ENCODE results near the gene SORCS2.

Gene SORCS2

GRCh38 chr4:7472442-7473013, 280.2 kb downstream of the SORCS2 start:
- DNase-seq (ENCODE audit: extremely low spot score), result no peak
- TF ChIP-seq CTCF (IDR thresholded peaks at IDR 0.05; ENCODE audit: control extremely low read depth, extremely low read depth, low read depth, missing control alignments), result no peak
- POLR2A ChIA-PET, result no interaction called here
- CTCF ChIA-PET, result no interaction called here

DNA sequence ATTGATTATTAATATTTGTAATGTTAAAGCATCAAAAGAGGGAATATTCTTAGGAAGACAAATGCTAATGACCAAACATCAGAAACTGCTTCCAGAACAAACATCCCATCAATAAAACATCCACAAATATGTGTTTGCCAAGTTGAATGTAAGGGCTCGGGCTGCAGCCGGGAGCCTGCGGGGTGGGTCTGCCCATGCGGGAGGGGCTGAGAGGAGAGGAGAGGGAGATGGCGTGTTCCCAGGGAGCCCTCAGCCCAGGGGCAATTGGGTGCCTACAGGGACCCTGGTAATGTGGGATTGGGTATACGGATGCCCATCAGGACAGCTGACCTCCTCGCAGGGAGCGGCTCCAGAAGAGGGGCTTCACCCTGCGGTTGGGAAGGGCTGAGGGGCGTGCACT, 280.7 kb downstream of the SORCS2 start:
- CTCF ChIA-PET, result no interaction called here
- DNase-seq (ENCODE audit: extremely low spot score), result no peak
- POLR2A ChIA-PET, result no interaction called here
- no peak for TF ChIP-seq CTCF (IDR thresholded peaks at IDR 0.05; ENCODE audit: control extremely low read depth, extremely low read depth, low read depth, missing control alignments)

GRCh38 chr4:7474320-7474719, 282.0 kb downstream of the SORCS2 start:
- no peak for TF ChIP-seq CTCF (IDR thresholded peaks at IDR 0.05; ENCODE audit: control extremely low read depth, extremely low read depth, low read depth, missing control alignments)
- CTCF ChIA-PET, result no interaction called here
- POLR2A ChIA-PET, result no interaction called here
- no peak for DNase-seq (ENCODE audit: extremely low spot score)

GRCh38 chr4:7475207-7475606, 282.9 kb downstream of the SORCS2 start:
- ChIA-PET CTCF (no interaction called here), POLR2A (no interaction called here)
- no peak for TF ChIP-seq CTCF (IDR thresholded peaks at IDR 0.05; ENCODE audit: control extremely low read depth, extremely low read depth, low read depth, missing control alignments)
- DNase-seq (ENCODE audit: extremely low spot score), result no peak

GRCh38 chr4:7476820-7477219, 284.5 kb downstream of the SORCS2 start:
- TF ChIP-seq CTCF (IDR thresholded peaks at IDR 0.05; ENCODE audit: control extremely low read depth, extremely low read depth, low read depth, missing control alignments), result no peak
- no peak for DNase-seq (ENCODE audit: extremely low spot score)
- CTCF ChIA-PET, result no interaction called here
- POLR2A ChIA-PET, result no interaction called here

DNA sequence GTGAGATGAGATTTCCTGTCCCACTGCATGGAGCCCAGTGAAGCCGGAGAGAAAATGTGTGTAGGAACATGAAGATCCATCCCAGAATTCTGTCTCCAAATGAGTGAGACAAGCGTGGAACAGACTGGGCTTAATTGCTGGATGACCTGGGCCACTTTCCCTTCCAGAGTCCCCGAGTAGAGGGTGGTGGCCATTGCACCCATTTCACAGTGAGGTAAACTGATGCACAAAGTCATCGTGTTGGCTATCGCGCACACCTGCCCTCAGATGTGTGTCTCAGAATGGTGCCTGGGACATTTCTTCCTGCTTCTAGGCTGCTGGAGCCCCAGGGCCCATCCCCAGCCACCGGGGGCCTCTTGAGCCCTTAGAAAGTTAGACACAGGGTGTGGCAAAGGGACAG, 285.4 kb downstream of the SORCS2 start:
- CTCF ChIA-PET, result no interaction called here
- POLR2A ChIA-PET, result no interaction called here
- no peak for DNase-seq (ENCODE audit: extremely low spot score)
- no peak for TF ChIP-seq CTCF (IDR thresholded peaks at IDR 0.05; ENCODE audit: control extremely low read depth, extremely low read depth, low read depth, missing control alignments)

DNA sequence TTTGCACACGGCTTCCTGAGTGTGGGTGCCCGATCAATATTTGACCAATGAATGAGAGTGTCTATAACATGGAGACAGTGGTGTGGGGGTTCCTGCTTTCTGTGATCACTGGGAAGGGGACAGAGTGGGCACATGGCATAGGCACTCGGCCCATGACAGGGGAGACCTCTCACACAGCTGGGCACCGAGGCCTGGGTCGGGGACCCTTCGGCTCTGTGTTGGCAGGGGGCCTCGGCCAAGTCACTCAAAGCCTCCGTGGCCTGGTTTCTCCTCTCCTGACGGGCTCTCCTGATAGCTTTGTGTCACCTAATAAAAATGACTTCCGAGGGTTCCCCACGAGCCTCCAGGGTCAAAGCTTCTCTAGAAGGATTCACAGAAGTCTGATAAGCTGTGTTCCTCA, 286.3 kb downstream of the SORCS2 start:
- CTCF ChIA-PET, result interaction anchor here (0.9 kb wide), 1 partner anchor 14 kb away, joined by 3 read pairs; no protein-coding TSS in a partner anchor
- POLR2A ChIA-PET, result no interaction called here
- no peak for TF ChIP-seq CTCF (IDR thresholded peaks at IDR 0.05; ENCODE audit: control extremely low read depth, extremely low read depth, low read depth, missing control alignments)
- no peak for DNase-seq (ENCODE audit: extremely low spot score)

Data from GM10248 (cell line).